HG02642 (cell line): ENCODE data around the gene EBLN2.

ENCODE experiments used
- ATAC-seq: cut with Tn5 transposase; IDR thresholded peaks from one replicate; pipeline ENCODE4 v1.9.1; 2021; ENCODE audit warnings: mild to moderate bottlenecking; ENCODE audit not compliant: unreplicated experiment, poor library complexity

EBLN2 gene

DNA sequence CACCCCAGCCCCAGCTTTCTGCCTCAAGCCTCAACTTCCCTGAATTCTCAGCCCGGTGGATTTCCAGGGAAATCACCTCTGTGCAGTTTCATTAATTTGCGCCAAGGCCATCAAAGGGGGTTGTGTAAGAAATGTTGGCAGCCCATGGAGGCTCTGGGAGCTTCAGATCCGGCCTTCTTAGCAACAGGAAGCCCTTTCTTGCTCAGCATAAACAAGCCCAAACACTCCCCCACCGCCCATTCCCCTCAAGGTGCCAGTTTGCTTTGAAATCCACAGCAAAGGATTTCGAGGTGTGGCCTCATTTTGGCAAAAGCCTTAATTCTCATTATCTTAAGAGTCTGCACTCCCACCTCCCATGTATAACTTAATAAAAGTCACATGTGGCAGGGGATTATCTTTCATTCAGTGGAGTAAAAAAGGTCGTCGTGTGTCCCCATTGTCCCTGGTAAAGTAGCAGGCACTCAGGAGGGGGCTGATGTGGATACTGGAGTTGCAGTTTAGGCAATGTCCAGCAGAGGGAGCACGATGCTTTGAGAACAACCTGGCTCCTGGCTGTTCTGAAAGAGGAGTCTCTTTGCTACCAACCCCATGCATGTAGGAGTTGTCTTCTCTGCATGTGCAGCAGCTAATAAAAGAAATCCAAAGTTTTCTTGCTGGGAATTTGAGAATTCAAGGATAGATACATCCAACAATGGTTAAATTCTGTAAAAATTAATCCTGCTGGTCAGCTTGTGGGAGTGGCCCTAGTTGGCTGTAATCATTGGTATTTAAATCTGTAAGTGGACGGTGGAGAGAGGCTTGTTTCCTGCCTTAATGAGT lies 39.5 kb downstream of the EBLN2 start:
- ATAC-seq = peak; percentile 82

DNA sequence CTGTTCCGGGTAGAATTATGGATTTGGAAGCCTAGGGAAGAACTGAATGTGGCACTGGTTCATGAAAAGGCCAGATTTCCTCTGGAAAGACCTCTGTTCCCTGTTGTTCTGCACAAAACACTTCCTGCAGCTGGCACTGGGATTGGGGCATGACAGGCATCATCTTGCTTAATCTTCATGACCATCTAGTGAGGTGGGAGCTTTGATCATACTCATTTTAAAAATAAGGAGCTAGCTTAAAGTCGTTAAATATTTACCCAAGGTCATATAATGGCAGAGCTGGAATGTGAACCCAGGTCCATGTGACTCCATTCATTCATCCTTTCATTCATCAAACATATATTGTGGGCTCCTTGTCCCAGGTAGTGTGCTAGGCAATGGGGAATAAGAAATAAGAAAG lies 40.4 kb downstream of the EBLN2 start:
- no peak for ATAC-seq

DNA sequence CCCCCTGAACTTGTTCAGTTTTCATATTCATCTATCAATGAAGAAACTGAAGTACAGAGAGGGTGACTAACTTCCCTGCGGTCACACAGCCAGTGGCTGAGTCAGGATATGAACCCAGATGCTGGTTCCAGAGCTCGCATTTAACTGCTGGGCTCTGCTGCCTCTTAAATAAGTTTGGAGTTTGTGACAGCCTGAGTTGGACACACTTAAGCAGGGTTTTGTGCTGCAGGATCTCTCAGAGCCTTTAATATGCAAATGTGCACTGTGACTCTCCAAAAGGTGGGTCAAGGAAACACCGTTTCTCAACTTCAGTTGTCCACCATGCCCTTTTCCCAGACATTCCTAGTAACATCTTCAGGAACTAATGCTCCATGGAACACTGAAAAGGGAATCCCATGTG lies 45.8 kb downstream of the EBLN2 start:
- ATAC-seq = no peak

DNA sequence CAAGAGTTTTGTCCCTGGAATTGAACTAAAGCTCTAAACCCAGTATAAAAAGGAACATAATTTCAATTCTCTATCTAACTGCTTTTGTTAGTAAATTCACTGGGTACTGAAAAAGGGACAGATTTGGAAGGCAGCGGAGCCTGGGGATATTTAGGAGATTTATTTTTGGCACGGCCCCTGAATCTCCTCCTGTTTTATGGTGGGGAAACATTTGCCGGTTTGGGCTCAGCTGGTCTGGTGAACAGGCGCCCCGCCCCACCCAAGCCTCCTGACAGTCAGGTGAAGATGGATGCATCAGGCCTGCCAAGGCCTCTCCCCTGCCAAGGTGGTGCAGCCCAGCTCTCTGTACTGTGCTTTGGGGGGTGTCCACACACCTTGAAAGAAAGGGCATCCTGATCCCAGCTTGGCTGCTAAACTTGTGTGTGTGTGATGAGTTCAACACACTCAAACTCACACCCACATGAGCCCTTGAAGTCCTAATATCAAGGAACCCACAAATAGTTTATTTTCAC lies 46.3 kb downstream of the EBLN2 start:
- ATAC-seq = no peak

DNA sequence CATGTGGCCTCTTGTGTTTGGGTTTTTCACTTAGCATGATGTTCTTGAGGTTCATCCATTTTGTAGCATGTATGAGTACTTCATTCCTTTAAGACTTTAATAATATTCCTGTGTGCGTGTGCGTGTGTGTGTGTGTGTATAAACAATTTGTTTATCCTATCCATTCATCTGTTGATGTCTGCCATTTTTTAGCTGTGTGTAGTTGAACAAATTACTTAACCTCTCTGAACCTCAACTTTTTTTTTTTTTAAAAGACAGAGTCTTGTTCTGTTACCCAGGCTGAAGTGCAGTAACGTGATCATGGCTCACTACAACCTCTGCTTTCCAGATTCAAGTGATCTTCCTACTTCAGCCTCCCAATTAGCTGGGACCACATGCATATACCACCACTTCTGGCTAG lies 47.3 kb downstream of the EBLN2 start:
- no peak for ATAC-seq

DNA sequence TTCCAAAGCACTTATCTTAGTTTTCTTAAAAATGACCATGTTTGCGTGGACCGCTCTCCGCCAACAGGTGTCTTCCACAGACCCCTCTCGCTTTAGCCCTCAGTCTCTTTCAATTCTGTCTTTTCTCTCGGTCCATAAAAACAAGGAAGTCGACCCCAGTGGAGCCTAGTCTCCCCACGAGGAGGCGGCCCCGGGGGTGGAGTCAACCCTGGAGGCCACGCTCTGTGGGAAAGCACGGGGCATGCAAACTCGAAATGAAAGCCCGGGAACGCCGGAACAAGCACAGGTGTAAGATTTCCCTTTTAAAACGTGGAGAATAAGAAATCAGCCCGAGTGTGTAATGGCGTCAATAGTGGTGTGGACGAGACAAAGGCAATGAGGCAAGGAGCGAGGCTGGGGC lies 49.1 kb downstream of the EBLN2 start:
- no peak for ATAC-seq
